IPS-NIHi11 (cell line): ENCODE measurements around the gene EFCAB13.
"Not testable (repeated sequence)": the region's sequence is repeated elsewhere in the genome, so short reads cannot be mapped to it uniquely, and the experiment has no call there.

ENCODE experiments used
- DNase-seq: peaks from one replicate; pipeline ENCODE4 v3.0.0; 2012; ENCODE audit warnings: mixed read lengths, low spot score

Gene EFCAB13

DNA sequence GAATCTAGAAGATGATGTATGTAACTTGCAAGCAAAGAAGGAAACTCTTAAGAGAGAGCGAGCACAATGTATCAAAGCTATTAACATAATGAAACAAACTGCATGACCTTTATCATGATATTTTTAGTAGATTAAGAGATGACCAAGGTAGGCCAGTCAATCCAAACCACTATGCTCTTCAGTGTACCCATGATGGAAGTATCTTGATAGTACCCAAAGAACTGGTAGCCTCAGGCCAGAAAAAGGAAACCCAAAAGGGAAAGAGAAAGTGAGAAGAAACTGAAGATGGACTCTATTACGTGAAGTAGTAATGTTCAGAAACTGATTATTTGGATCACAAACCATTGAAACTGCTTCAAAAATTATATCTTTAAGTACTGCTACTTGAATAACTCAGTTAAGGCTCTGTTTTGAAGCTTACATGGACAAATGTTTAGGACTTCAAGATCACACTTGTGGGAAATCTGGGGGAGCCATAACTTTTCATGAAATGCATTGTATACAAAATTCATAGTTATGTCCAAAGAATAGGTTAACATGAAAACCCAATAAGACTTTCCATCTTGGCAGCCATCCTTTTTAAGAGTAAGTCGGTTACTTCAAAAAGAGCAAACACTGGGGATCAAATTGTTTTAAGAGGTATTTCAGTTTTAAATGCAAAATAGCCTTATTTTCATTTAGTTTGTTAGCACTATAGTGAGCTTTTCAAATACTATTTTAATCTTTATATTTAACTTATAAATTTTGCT lies 102.3 kb downstream of the EFCAB13 start:
- not testable (repeated sequence) for DNase-seq

DNA sequence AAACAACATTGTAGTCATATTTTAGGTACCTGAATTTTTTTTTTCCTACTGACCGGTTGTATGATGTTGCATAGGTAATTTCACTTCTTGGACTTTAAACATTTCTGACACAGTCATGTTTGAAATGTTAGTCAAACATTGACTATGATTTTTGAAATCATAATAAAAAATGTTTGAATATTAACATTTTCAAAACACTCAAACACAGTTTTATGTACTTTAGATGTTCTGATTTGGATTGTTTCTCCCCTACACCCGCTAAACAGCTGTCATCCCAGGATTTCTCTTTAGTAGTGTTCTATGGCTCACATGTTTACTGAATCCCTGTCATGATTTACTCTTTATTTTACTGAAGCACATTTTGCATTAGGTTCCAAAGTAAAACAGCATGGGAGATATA lies 104.2 kb downstream of the EFCAB13 start:
- no peak for DNase-seq

DNA sequence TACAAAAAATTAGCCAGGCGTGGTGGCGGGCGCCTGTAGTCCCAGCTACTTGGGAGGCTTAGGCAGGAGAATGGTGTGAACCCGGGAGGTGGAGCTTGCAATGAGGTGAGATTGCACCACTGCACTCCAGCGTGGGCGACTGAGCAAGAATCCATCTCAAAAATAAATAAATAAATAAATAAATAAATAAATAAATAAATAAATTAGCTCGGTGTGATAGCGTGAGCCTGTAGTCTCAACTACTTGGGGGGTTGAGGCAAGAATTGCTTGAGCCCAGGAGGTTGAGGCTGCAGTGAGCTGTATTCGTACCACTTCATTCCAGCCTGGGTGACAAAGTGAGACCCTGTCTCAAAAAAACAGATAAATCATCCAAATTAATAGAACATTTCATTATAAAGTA lies 108.5 kb downstream of the EFCAB13 start:
- not testable (repeated sequence) for DNase-seq

DNA sequence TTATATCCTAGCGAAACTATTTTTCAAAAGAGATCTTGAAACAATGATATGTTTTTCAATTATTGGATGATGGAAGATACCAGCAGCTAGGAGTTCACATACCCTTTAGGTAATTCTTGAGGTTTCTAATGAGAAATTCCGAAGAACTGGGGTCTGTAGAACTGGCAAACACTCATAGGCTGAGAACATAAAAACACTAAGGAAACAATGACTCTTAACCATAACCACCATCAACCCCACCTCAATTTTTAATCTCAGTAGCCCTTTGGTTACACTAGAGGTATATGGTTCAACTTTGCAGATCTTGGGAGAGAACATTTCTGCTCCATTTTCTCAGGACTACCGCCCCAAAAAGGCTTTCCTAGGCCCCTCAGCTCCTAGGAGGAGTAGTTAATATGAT lies 141.4 kb downstream of the EFCAB13 start:
- DNase-seq = no peak

DNA sequence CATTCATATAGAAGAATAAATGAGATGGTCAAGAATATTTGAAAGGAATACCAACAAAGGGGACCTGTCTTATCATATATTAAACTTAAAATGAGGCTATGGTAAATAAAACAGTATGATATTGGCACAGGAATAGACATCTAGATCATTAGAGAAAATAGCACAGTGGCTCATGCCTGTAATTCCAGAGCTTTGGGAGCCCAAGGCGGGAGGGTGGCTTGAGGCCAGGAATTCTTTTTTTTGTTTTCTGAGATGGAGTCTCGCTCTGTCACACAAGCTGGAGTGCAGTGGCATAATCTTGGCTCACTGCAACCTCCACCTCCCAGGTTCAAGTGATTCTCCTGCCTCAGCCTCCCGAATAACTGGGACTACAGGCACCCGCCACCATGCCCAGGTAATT lies 143.2 kb downstream of the EFCAB13 start:
- DNase-seq = not testable (repeated sequence)

DNA sequence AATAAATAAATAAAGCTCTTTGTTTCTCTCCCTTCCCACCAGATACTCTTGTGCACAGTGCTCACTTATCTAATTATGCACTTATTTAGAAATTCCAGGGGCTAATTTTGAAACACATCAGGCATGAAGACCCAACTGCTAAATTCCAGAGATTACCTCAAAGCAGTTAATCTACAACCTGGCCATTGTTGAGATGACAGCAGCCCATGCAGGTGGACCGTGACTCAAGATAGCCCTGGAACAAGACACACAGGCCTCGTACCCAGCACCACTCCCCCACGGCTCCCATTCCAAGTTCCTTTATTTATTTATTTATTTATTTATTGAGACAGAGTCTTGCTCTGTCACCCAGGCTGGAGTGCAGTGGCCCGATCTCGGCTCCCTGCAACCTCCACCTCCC lies 147.1 kb downstream of the EFCAB13 start:
- DNase-seq = no peak

DNA sequence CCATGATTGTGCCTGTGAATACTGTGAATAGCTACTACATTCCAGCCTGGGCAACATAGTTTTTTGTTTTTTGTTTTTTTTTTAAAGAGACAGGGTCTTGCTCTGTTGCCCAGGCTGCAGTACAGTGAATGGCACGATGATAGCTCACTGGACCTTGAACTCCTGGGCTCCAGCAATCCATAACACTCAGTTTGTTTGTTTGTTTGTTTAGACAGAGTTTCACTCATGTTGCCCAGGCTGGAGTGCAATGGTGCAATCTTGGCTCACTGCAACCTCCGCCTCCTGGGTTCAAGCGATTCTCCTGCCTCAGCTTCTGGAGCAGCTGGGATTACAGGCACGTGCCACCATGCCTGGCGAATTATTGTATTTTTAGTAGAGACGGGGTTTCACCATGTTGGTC lies 148.3 kb downstream of the EFCAB13 start:
- not testable (repeated sequence) for DNase-seq
